ENCODE data around the gene CCL13. TPM values are rescaled to one million over a fixed set of nuclear protein-coding genes. Genes with fewer than 3 reads are reported as not detected.

Gene CCL13
- total RNA-seq, 4 donors from 2014 or later, result 0.57 to 1.6 (median 1.4) TPM; not detected in 1

- H3K4me1 ChIP-seq, result peaks cover 0 to 10% (median 0%) of the 10 kb centered on the region in 3 donors
- no peak overlapping the region for H3K27ac ChIP-seq
- no peak for TF ChIP-seq CTCF (IDR thresholded peaks at IDR 0.05)
- no peak for TF ChIP-seq POLR2A (IDR thresholded peaks at IDR 0.05)
- intact Hi-C loops (cut with DNase I), result loop anchor here (10.0 kb wide), 1 partner anchor 59 kb away; no protein-coding TSS in a partner anchor
- 82 to 84% methylated on average over 11 of the region's 11 CpGs for WGBS, 2 donors
- no peaks in the 10 kb centered on the region for H3K9me3 ChIP-seq
- peaks cover 0 to 12% (median 0%) of the 10 kb centered on the region in 4 donors for H3K27me3 ChIP-seq
- no peak for DNase-seq
- H3K36me3 ChIP-seq, result no peaks in the 10 kb centered on the region
- no peak overlapping the region for H3K4me3 ChIP-seq
These were observed 19.2 kb downstream of the CCL13 start for GRCh38 chr17:34375426-34375997.

- intact Hi-C loops (cut with DNase I), result loop anchor here (10.0 kb wide), 1 partner anchor 58 kb away; no protein-coding TSS in a partner anchor
- WGBS, 2 donors, result 87 to 88% methylated on average over 3 of the region's 3 CpGs
- Histone ChIP-seq H3K4me1 (peaks cover 0 to 10% (median 0%) of the 10 kb centered on the region in 3 donors), H3K36me3 (no peaks in the 10 kb centered on the region), H3K4me3 (no peak overlapping the region), H3K27me3 (peaks cover 0 to 12% (median 0%) of the 10 kb centered on the region in 4 donors), H3K9me3 (no peaks in the 10 kb centered on the region), H3K27ac (no peak overlapping the region)
- DNase-seq, result no peak
- TF ChIP-seq CTCF (IDR thresholded peaks at IDR 0.05) (no peak), POLR2A (IDR thresholded peaks at IDR 0.05) (no peak)
These were observed 21.0 kb downstream of the CCL13 start for GRCh38 chr17:34377078-34377823.

DNA sequence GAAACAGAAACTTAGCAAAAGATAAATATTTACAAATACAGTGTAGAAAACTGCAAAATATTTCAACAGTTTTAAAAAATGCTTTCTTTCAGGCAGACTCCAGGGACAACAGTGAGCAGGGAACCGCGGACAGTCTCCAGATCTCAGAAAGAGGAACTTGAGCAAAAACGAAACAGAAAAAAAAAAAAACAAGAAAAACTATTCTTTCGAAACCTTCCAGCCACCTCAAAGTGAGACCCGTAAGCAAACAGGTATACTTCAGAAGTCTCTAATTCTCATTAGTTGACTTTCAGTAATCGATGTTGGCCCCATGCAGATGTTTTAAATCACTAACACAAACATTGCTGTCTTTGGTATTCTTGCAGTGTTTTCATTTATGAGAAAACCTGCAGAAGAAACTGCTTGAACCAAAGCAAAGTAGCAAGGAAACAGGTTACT is 22.4 kb downstream of the CCL13 start:
- DNase-seq, result no peak

DNA sequence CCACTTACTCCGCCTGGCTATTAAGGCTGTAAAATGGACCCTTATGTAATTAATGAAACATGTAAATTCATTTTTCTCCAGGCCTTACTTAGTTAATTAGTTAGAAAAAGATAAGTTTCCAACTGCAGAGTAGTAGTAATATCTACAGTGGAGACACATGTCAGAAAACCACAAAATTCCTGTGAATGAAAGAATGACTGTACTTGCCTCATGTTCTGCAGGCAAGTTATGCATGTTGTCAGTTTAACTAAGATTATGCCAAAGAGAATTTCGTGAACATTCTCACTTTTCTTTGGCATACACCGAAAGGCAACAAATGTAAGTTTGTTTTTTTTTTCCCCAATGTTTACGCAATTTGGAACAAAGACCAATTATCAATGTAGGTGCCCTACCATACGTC is 23.6 kb downstream of the CCL13 start:
- intact Hi-C loops (cut with DNase I), result loop anchor here (10.0 kb wide), 1 partner anchor 55 kb away; no protein-coding TSS in a partner anchor
- Histone ChIP-seq H3K9me3 (no peaks in the 10 kb centered on the region), H3K4me3 (no peak overlapping the region), H3K27me3 (peaks cover 0 to 22% (median 0%) of the 10 kb centered on the region in 4 donors), H3K36me3 (no peaks in the 10 kb centered on the region), H3K27ac (no peak overlapping the region), H3K4me1 (peaks cover 0 to 17% (median 0%) of the 10 kb centered on the region in 3 donors)
- DNase-seq, result no peak
- WGBS, 2 donors, result 73 to 75% methylated on average over 5 of the region's 5 CpGs
- TF ChIP-seq POLR2A (IDR thresholded peaks at IDR 0.05), result no peak
- no peak for TF ChIP-seq CTCF (IDR thresholded peaks at IDR 0.05)

More for the DNA sequence above, 22.4 kb downstream of the CCL13 start:
- H3K27me3 ChIP-seq, result peaks cover 0 to 19% (median 0%) of the 10 kb centered on the region in 4 donors
- no peaks in the 10 kb centered on the region for H3K36me3 ChIP-seq
- no peak overlapping the region for H3K4me3 ChIP-seq
- intact Hi-C loops (cut with DNase I), result loop anchor here (10.0 kb wide), 1 partner anchor 56 kb away; no protein-coding TSS in a partner anchor
- no peak overlapping the region for H3K27ac ChIP-seq
- H3K4me1 ChIP-seq, result peaks cover 0 to 17% (median 0%) of the 10 kb centered on the region in 3 donors
- TF ChIP-seq POLR2A (IDR thresholded peaks at IDR 0.05) (no peak), CTCF (IDR thresholded peaks at IDR 0.05) (no peak)
- 11% methylated on average over 6 of the region's 6 CpGs for WGBS, 2 donors
- no peaks in the 10 kb centered on the region for H3K9me3 ChIP-seq

DNA sequence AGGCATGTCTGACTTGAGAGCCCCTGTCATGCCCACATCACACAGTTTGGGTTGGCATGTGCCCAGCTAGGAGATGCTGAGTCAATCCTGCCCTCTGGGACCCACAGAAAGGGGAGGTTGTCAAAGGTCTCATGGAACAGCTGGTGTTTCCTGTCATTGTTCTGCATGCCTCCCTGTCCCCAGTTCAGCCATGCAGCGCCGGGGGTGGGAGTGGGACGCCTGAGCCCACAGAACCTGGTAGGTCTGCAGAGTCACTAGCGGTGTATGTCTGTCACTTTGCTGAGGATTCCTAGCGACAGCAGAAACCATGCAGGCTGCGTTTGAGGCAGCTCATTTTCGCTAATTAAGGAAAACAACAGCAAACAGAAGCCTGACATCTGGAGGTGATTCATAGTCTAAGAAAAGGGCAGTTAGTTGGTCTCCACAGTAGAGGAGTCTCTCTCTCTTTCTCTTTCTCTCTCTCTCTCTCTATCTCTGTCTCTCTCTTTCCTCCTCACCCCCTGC is 26.4 kb downstream of the CCL13 start:
- Histone ChIP-seq H3K27ac (no peak overlapping the region), H3K36me3 (no peaks in the 10 kb centered on the region), H3K4me3 (no peak overlapping the region), H3K4me1 (peaks cover 0 to 17% (median 5%) of the 10 kb centered on the region in 3 donors), H3K9me3 (no peaks in the 10 kb centered on the region), H3K27me3 (peaks cover 0 to 36% (median 0%) of the 10 kb centered on the region in 4 donors)
- WGBS, 2 donors, result 21 to 37% methylated on average over 4 to 7 of the region's 7 CpGs
- intact Hi-C loops (cut with DNase I), result no loop called here
- no peak for DNase-seq
- TF ChIP-seq POLR2A (IDR thresholded peaks at IDR 0.05) (no peak), CTCF (IDR thresholded peaks at IDR 0.05) (no peak)

Data from esophagus squamous epithelium (tissue), 5 donors.